HAP-1 (cell line): ENCODE results near the gene PRPF19.
"Not testable (repeated sequence)": the region's sequence is repeated elsewhere in the genome, so short reads cannot be mapped to it uniquely, and the experiment has no call there.

Source experiments
- DNase-seq, 2 experiments: peaks; one replicate each; pipeline ENCODE4 v3.0.0-alpha.2; 2016 to 2020; ENCODE audit warnings: low spot score in 2 of 2
- H3K27me3 ChIP-seq: fragments of 250-450 bp; sonication (Bioruptor Pico); 2 replicates; pipeline ENCODE4 v1.5.1; 2020; ENCODE audit warnings: low read depth, mild to moderate bottlenecking, moderate library complexity
- H3K36me3 ChIP-seq: fragments of 250-450 bp; sonication (Bioruptor Pico); replicated peaks from 2 replicates; pipeline ENCODE4 v1.5.1; 2020; ENCODE audit warnings: mild to moderate bottlenecking
- H3K4me1 ChIP-seq: fragments of 250-450 bp; sonication (Bioruptor Pico); 2 replicates; pipeline ENCODE4 v1.5.1; 2020; ENCODE audit warnings: mild to moderate bottlenecking
- H3K4me3 ChIP-seq: fragments of 250-450 bp; sonication (Bioruptor Pico); 2 replicates; pipeline ENCODE4 v1.5.1; 2020; ENCODE audit warnings: mild to moderate bottlenecking, moderate library complexity
- H3K9me3 ChIP-seq: fragments of 250-450 bp; sonication (Bioruptor Pico); 2 replicates; pipeline ENCODE4 v1.5.1; 2020; ENCODE audit warnings: mild to moderate bottlenecking, moderate library complexity
- in situ Hi-C: fragments of 300-500 bp; cut with MboI; formaldehyde crosslinking; loops from 3 replicates; pipeline ENCODE4 v1.14.3; 2020; ENCODE audit warnings: low sequenced_read_pairs, inconsistent platforms, mixed read lengths

PRPF19 gene

GRCh38 chr11:60914633-60915247, 8.4 kb upstream of the PRPF19 start:
- in situ Hi-C loops, result loop anchor here (25.0 kb wide), 1 partner anchor 802 kb away; no protein-coding TSS in a partner anchor
- peaks cover 17% of the 10 kb centered on the region for H3K4me1 ChIP-seq

GRCh38 chr11:60913793-60914632, 7.6 kb upstream of the PRPF19 start, which contains the start of gene TMEM109:
Gene TMEM109, plus strand, starts transcription at chr11:60914158. Its CDS starts 5,536 bp downstream, at chr11:60919694.
- Histone ChIP-seq H3K36me3 (peaks cover 11% of the 10 kb centered on the region), H3K4me3 (peak within 1 kb of the TSS; percentile 63), H3K9me3 (no peaks in the 10 kb centered on the region), H3K4me1 (peaks cover 17% of the 10 kb centered on the region), H3K27me3 (peaks cover 9% of the 10 kb centered on the region)
- DNase-seq, result peak; percentile 86 to 89
- in situ Hi-C loops, result loop anchor here (25.0 kb wide), 1 partner anchor 802 kb away; no protein-coding TSS in a partner anchor

More at GRCh38 chr11:60914633-60915247, 8.4 kb upstream of the PRPF19 start:
- H3K9me3 ChIP-seq, result no peaks in the 10 kb centered on the region
- peaks cover 3% of the 10 kb centered on the region for H3K27me3 ChIP-seq
- H3K36me3 ChIP-seq, result peaks cover 16% of the 10 kb centered on the region
- peak in 1 of 2 experiments; percentile 50 for DNase-seq
- peak overlapping the region; percentile 63 for H3K4me3 ChIP-seq

- DNase-seq, result no peak
- no peak overlapping the region for H3K4me3 ChIP-seq
- in situ Hi-C loops, result loop anchor here (25.0 kb wide), 1 partner anchor 801 kb away; no protein-coding TSS in a partner anchor
- peaks cover 6% of the 10 kb centered on the region for H3K36me3 ChIP-seq
- no peaks in the 10 kb centered on the region for H3K9me3 ChIP-seq
- peaks cover 15% of the 10 kb centered on the region for H3K4me1 ChIP-seq
- peaks cover 14% of the 10 kb centered on the region for H3K27me3 ChIP-seq
These were observed 6.6 kb upstream of the PRPF19 start for GRCh38 chr11:60912851-60913528.

- no peak overlapping the region for H3K4me3 ChIP-seq
- in situ Hi-C loops, result loop anchor here (25.0 kb wide), 1 partner anchor 800 kb away; no protein-coding TSS in a partner anchor
- peaks cover 6% of the 10 kb centered on the region for H3K36me3 ChIP-seq
- H3K4me1 ChIP-seq, result peaks cover 13% of the 10 kb centered on the region
- DNase-seq, result no peak
- no peaks in the 10 kb centered on the region for H3K9me3 ChIP-seq
- H3K27me3 ChIP-seq, result peaks cover 14% of the 10 kb centered on the region
These were observed 6.0 kb upstream of the PRPF19 start for GRCh38 chr11:60912223-60912850.

- Histone ChIP-seq H3K9me3 (no peaks in the 10 kb centered on the region), H3K36me3 (peaks cover 6% of the 10 kb centered on the region; the same call in 1 of the 2 replicates), H3K4me3 (no peak overlapping the region), H3K4me1 (peaks cover 7% of the 10 kb centered on the region), H3K27me3 (peaks cover 14% of the 10 kb centered on the region)
- DNase-seq, result no peak
- in situ Hi-C loops, result loop anchor here (25.0 kb wide), 1 partner anchor 799 kb away; no protein-coding TSS in a partner anchor
These were observed 4.5 kb upstream of the PRPF19 start for GRCh38 chr11:60910711-60911380.

GRCh38 chr11:60910281-60910687, 3.9 kb upstream of the PRPF19 start:
- H3K4me1 ChIP-seq, result peaks cover 3% of the 10 kb centered on the region; the same call in 1 of the 2 replicates

GRCh38 chr11:60909680-60910280, 3.4 kb upstream of the PRPF19 start:
- H3K36me3 ChIP-seq, H3K9me3 ChIP-seq, H3K4me1 ChIP-seq, H3K4me3 ChIP-seq, DNase-seq: not testable (repeated sequence)
- peaks cover 14% of the 10 kb centered on the region for H3K27me3 ChIP-seq
- in situ Hi-C loops, result loop anchor here (25.0 kb wide), 1 partner anchor 797 kb away; no protein-coding TSS in a partner anchor

More at GRCh38 chr11:60910281-60910687, 3.9 kb upstream of the PRPF19 start:
- Histone ChIP-seq H3K36me3 (peaks cover 4% of the 10 kb centered on the region; the same call in 1 of the 2 replicates), H3K27me3 (peaks cover 14% of the 10 kb centered on the region), H3K9me3 (no peaks in the 10 kb centered on the region), H3K4me3 (no peak overlapping the region)
- in situ Hi-C loops, result loop anchor here (25.0 kb wide), 1 partner anchor 798 kb away; no protein-coding TSS in a partner anchor
- DNase-seq, result no peak

GRCh38 chr11:60908803-60909202, 2.4 kb upstream of the PRPF19 start:
- Histone ChIP-seq H3K4me1 (peaks cover 6% of the 10 kb centered on the region), H3K36me3 (peaks cover 7% of the 10 kb centered on the region), H3K27me3 (peaks cover 14% of the 10 kb centered on the region), H3K4me3 (no peak overlapping the region), H3K9me3 (no peaks in the 10 kb centered on the region)
- in situ Hi-C loops, result loop anchor here (25.0 kb wide), 1 partner anchor 797 kb away; no protein-coding TSS in a partner anchor
- DNase-seq, result no peak

GRCh38 chr11:60905551-60906113, 753 bp downstream of the PRPF19 start:
- no peaks in the 10 kb centered on the region for H3K9me3 ChIP-seq
- H3K36me3 ChIP-seq, result peaks cover 38% of the 10 kb centered on the region
- DNase-seq, result no peak
- peak overlapping the region; percentile 89 for H3K4me3 ChIP-seq
- in situ Hi-C loops, result loop anchor here (25.0 kb wide), 1 partner anchor 793 kb away; no protein-coding TSS in a partner anchor
- H3K4me1 ChIP-seq, result peaks cover 2% of the 10 kb centered on the region; the same call in 1 of the 2 replicates
- peaks cover 11% of the 10 kb centered on the region for H3K27me3 ChIP-seq

- Histone ChIP-seq H3K9me3 (no peaks in the 10 kb centered on the region), H3K4me1 (peaks cover 2% of the 10 kb centered on the region; the same call in 1 of the 2 replicates), H3K36me3 (peaks cover 44% of the 10 kb centered on the region), H3K4me3 (peak overlapping the region; percentile 89), H3K27me3 (peaks cover 11% of the 10 kb centered on the region)
- in situ Hi-C loops, result loop anchor here (25.0 kb wide), 1 partner anchor 793 kb away; no protein-coding TSS in a partner anchor
- peak in 1 of 2 experiments; percentile 75 for DNase-seq
These were observed 1.3 kb downstream of the PRPF19 start for GRCh38 chr11:60905047-60905446.

GRCh38 chr11:60902625-60903024, 3.8 kb downstream of the PRPF19 start:
- Histone ChIP-seq H3K36me3 (peaks cover 68% of the 10 kb centered on the region), H3K4me1 (peaks cover 2% of the 10 kb centered on the region; the same call in 1 of the 2 replicates), H3K27me3 (no peaks in the 10 kb centered on the region), H3K9me3 (no peaks in the 10 kb centered on the region), H3K4me3 (no peak overlapping the region)
- DNase-seq, result no peak
- in situ Hi-C loops, result loop anchor here (25.0 kb wide), 1 partner anchor 790 kb away; no protein-coding TSS in a partner anchor
